ENCODE measurements around the gene GPRC5C. TPM values are rescaled to one million over a fixed set of nuclear protein-coding genes. Genes with fewer than 3 reads are reported as not detected.

GPRC5C gene
- total and polyA plus RNA-seq, 9 of the 15 experiments (the other 6 are each of a cell fraction or from before 2014, with no cell fraction given): 0.28 to 9.0 (median 4.1) TPM

DNA sequence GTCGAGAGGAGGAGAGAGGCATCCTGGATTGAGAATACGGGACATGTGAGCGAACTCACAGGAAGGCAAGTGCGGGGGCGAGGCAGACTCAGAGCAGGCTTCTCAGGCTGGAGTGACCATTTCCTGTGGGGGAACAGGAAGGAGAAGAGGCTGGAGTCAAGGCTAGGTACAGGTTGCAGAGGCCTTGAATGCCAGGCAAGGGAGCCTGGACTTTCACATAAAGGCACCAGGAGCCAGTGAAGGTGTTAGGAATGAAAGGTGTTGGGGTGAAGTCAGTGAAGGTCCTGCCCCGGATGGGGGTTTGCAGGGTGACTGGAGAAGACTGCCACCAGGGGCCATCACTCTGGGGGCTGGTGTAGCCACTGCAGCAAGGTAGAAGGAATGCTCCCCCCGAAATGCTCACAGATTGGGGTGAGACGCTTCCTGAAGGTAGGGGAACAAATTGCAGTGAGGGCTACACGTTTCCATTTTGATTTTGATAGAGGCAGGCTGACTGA, 5.3 kb upstream of the GPRC5C start:
- Histone ChIP-seq H3K79me2 (ENCODE audit: control insufficient read depth, insufficient read depth, low read length) (no peaks in the 10 kb centered on the region), H3K4me2 (ENCODE audit: insufficient read depth, low read length) (peak overlapping the region; percentile 32; the same call in 1 of the 2 replicates), H3K27ac (ENCODE audit: extremely low read depth, low read depth, low read length) (no peak overlapping the region), H3K9me3 (replicated peaks; ENCODE audit: control insufficient read depth, insufficient read depth, low read depth, low read length) (no peaks in the 10 kb centered on the region), H3K9ac (ENCODE audit: insufficient read depth in 1 of 2, low read depth in 2 of 2, low read length in 2 of 2) (0 out of 4 replicates have a peak overlapping the region, but pooled peaks of 1 of the 2 experiments have one; percentile 1), H3K36me3 (ENCODE audit: control insufficient read depth, insufficient read depth, low read length) (no peaks in the 10 kb centered on the region), H3K9me1 (ENCODE audit: control insufficient read depth, insufficient read depth, low read length) (no peaks in the 10 kb centered on the region), H2AFZ (ENCODE audit: low read depth, low read length) (peak overlapping the region; percentile 60), H3K4me3 (no peak overlapping the region), H3K4me1 (replicated peaks in 1 of 2; ENCODE audit: control insufficient read depth in 2 of 2, insufficient read depth in 2 of 2, low read length in 2 of 2) (peaks cover 6 to 20% of the 10 kb centered on the region in 2 experiments; a peak in 4 of 5 replicates), H3K27me3 (ENCODE audit: control insufficient read depth in 2 of 2, insufficient read depth in 2 of 2, low read length in 2 of 2) (peaks cover 0 to 55% of the 10 kb centered on the region in 2 experiments; a peak in 3 of 5 replicates), H4K20me1 (replicated peaks; ENCODE audit: control insufficient read depth, insufficient read depth, low read length) (no peaks in the 10 kb centered on the region)
- peak; percentile 47; the same call in 2 of the 3 replicates for ATAC-seq
- WGBS (ENCODE audit: insufficient coverage, low coverage, missing lambda C conversion rate): 10% methylated on average over 9 of the region's 9 CpGs
- in situ Hi-C loops (cut with MboI): no loop called here
- intact Hi-C loops (cut with micrococcal nuclease): no loop called here
- DNase-seq (ENCODE audit: extremely low read depth in 1 of 4, low spot score in 3 of 4): peak in 2 of 4 experiments; percentile 29 to 37
- CTCF ChIA-PET (ENCODE audit: low intra/inter-chr PET ratio): no interaction called here
- no peak for FAIRE-seq
- POLR2A ChIA-PET: no interaction called here
- no TSS peak for BruUV-seq (replicated peaks)
- TF ChIP-seq ZFPM2 (CRISPR knock-in tag; IDR thresholded peaks at IDR 0.05): no peak
- TF ChIP-seq NR2C1 (IDR thresholded peaks at IDR 0.05): no peak
- TF ChIP-seq NR2C1 (tag; IDR thresholded peaks at IDR 0.05): no peak
- TF ChIP-seq, protein P1, sequence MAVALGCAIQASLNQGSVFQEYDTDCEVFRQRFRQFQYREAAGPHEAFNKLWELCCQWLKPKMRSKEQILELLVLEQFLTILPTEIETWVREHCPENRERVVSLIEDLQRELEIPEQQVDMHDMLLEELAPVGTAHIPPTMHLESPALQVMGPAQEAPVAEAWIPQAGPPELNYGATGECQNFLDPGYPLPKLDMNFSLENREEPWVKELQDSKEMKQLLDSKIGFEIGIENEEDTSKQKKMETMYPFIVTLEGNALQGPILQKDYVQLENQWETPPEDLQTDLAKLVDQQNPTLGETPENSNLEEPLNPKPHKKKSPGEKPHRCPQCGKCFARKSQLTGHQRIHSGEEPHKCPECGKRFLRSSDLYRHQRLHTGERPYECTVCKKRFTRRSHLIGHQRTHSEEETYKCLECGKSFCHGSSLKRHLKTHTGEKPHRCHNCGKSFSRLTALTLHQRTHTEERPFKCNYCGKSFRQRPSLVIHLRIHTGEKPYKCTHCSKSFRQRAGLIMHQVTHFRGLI (CRISPR knock-in tag; IDR thresholded peaks at IDR 0.05): no peak
- no peak for TF ChIP-seq HNRNPL (IDR thresholded peaks at IDR 0.05; ENCODE audit: low read depth, low read length)
- no peak for TF ChIP-seq MTA1 (IDR thresholded peaks at IDR 0.05; ENCODE audit: borderline replicate concordance)
- TF ChIP-seq ZNF143 (CRISPR knock-in tag; IDR thresholded peaks at IDR 0.05): no peak
- TF ChIP-seq SMAD3 (CRISPR knock-in tag; conservative IDR thresholded peaks at IDR 0.05): no peak
- TF ChIP-seq, protein P2, sequence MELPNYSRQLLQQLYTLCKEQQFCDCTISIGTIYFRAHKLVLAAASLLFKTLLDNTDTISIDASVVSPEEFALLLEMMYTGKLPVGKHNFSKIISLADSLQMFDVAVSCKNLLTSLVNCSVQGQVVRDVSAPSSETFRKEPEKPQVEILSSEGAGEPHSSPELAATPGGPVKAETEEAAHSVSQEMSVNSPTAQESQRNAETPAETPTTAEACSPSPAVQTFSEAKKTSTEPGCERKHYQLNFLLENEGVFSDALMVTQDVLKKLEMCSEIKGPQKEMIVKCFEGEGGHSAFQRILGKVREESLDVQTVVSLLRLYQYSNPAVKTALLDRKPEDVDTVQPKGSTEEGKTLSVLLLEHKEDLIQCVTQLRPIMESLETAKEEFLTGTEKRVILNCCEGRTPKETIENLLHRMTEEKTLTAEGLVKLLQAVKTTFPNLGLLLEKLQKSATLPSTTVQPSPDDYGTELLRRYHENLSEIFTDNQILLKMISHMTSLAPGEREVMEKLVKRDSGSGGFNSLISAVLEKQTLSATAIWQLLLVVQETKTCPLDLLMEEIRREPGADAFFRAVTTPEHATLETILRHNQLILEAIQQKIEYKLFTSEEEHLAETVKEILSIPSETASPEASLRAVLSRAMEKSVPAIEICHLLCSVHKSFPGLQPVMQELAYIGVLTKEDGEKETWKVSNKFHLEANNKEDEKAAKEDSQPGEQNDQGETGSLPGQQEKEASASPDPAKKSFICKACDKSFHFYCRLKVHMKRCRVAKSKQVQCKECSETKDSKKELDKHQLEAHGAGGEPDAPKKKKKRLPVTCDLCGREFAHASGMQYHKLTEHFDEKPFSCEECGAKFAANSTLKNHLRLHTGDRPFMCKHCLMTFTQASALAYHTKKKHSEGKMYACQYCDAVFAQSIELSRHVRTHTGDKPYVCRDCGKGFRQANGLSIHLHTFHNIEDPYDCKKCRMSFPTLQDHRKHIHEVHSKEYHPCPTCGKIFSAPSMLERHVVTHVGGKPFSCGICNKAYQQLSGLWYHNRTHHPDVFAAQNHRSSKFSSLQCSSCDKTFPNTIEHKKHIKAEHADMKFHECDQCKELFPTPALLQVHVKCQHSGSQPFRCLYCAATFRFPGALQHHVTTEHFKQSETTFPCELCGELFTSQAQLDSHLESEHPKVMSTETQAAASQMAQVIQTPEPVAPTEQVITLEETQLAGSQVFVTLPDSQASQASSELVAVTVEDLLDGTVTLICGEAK (IDR thresholded peaks at IDR 0.05): peak; percentile 66
- TF ChIP-seq, protein P2 (CRISPR knock-in tag; IDR thresholded peaks at IDR 0.05): no peak
- TF ChIP-seq PHF21A (IDR thresholded peaks at IDR 0.05; ENCODE audit: borderline replicate concordance, low read depth): no peak
- TF ChIP-seq MAFF (IDR thresholded peaks at IDR 0.05; ENCODE audit: low read length): no peak
- TF ChIP-seq ZBTB17 (CRISPR knock-in tag; IDR thresholded peaks at IDR 0.05): peak; percentile 62
- no peak for TF ChIP-seq MEF2A (IDR thresholded peaks at IDR 0.05; ENCODE audit: control insufficient read depth, low read depth, low read length)
- TF ChIP-seq FOXJ2 (tag; IDR thresholded peaks at IDR 0.05): no peak
